DMS53 treated with DMSO at 0.1 percent for 48 hours (cell line): Measurements from ENCODE around the gene ANGPTL2.
"Not testable (repeated sequence)": the region's sequence is repeated elsewhere in the genome, so short reads cannot be mapped to it uniquely, and the experiment has no call there.

Experiments
- DNase-seq: peaks from one replicate; lab custom pipeline; 2025; ENCODE audit not compliant: unreplicated experiment; lab: John Stamatoyannopoulos, UW

Gene ANGPTL2, protein sequence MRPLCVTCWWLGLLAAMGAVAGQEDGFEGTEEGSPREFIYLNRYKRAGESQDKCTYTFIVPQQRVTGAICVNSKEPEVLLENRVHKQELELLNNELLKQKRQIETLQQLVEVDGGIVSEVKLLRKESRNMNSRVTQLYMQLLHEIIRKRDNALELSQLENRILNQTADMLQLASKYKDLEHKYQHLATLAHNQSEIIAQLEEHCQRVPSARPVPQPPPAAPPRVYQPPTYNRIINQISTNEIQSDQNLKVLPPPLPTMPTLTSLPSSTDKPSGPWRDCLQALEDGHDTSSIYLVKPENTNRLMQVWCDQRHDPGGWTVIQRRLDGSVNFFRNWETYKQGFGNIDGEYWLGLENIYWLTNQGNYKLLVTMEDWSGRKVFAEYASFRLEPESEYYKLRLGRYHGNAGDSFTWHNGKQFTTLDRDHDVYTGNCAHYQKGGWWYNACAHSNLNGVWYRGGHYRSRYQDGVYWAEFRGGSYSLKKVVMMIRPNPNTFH

DNA sequence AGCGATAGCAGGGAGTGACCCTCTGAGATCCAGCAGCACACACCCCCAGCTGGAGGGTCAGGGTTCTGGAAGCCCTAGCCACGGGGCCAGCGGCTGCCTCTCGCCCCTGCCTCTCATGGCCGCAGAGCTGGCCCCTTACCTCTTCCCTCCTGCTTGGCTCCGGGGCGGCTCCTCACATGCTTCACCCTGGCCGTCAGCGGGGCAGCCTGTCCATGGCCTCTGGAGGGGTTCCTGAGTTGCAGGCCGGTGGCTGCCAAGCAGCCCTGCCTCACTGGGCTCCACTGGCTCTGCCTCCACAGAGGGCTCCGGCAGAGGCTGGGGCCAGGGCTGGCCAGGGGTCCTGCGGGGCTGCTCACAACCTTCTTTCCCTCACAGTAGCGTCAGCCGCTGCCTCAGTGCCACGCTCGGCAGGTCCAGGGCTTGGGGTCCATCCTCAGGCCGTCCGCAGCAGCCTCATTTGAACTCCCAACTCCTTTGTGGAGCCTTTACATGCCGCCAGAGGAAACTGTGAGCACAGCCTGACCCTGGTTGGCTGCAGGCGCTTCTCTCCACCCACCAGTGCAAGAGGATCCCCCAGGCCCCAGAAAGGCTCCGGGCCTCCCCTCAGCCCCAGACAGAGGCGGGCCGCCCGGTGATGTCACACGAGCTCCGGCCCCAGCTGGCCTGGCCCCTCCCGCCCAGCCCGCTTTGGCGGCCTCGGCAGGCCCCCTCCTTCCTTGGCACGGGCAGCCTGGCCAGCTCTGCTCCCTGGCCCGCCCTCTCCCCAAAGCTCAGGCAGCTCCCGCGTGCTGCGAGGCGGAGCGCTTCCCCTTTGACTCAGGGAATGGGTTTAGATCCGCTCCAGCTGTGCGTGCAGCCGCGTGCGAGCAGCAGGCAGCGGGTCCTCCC lies at the start of gene ANGPTL2:
ANGPTL2 (minus strand) TSS at position 460 of the 888 bp plus-strand sequence. CDS start 13,904 bp downstream, outside the sequence.
- peak; percentile 14 for DNase-seq

DNA sequence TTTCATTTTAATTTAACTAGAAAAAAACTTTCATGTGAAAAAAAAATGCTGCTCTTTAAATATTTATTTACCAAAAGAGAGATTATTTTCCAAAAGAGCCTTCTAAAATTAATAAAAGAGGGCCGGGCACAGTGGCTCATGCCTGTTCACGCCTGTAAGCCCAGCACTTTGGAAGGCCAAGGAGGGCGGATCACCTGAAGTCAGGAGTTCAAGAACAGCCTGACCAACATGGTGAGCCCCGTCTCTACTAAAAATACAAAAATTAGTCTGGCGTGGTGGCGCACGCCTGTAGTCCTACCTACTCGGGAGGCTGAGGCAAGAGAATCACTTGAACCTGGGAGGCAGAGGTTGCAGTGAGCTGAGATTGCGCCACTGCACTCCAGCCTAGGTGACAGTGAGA lies 48.9 kb upstream of the ANGPTL2 start:
- DNase-seq: not testable (repeated sequence)

DNA sequence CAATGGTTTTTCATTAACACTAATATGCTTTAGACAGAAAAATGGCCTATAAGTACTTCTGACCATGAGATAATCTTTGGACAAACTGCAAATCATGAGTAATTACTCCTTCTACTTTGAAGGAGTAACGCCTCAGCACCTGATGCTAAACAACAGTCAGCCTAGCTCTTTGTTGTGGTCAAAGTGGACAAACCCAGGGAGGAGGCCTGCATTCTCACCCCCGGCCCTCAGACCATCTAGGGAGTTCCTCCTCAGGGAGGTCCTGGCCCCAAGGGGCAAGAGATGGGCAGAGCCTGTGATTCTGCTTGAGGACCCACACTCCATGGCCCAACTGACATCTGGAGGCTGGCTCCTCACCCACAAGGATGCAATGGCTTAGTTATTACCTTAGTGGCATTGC lies 48.2 kb upstream of the ANGPTL2 start:
- no peak for DNase-seq

GRCh38 chr9:127170103-127170502 lies 47.7 kb upstream of the ANGPTL2 start:
- no peak for DNase-seq

- no peak for DNase-seq
These were observed 47.1 kb upstream of the ANGPTL2 start for GRCh38 chr9:127169575-127169883.

- no peak for DNase-seq
These were observed 46.5 kb upstream of the ANGPTL2 start for GRCh38 chr9:127168756-127169574.

GRCh38 chr9:127167560-127168326 lies 45.3 kb upstream of the ANGPTL2 start:
- no peak for DNase-seq

- no peak for DNase-seq
These were observed 44.5 kb upstream of the ANGPTL2 start for GRCh38 chr9:127166651-127167524.

- no peak for DNase-seq
These were observed 43.7 kb upstream of the ANGPTL2 start for GRCh38 chr9:127166111-127166510.

- no peak for DNase-seq
These were observed 42.7 kb upstream of the ANGPTL2 start for GRCh38 chr9:127165116-127165515.

GRCh38 chr9:127163409-127163808 lies 41.0 kb upstream of the ANGPTL2 start:
- DNase-seq: no peak

- no peak for DNase-seq
These were observed 40.5 kb upstream of the ANGPTL2 start for GRCh38 chr9:127162864-127163365.

- no peak for DNase-seq
These were observed 39.8 kb upstream of the ANGPTL2 start for GRCh38 chr9:127162046-127162863.

- no peak for DNase-seq
These were observed 38.7 kb upstream of the ANGPTL2 start for GRCh38 chr9:127161081-127161624.

GRCh38 chr9:127159949-127160610 lies 37.6 kb upstream of the ANGPTL2 start:
- DNase-seq: no peak

DNA sequence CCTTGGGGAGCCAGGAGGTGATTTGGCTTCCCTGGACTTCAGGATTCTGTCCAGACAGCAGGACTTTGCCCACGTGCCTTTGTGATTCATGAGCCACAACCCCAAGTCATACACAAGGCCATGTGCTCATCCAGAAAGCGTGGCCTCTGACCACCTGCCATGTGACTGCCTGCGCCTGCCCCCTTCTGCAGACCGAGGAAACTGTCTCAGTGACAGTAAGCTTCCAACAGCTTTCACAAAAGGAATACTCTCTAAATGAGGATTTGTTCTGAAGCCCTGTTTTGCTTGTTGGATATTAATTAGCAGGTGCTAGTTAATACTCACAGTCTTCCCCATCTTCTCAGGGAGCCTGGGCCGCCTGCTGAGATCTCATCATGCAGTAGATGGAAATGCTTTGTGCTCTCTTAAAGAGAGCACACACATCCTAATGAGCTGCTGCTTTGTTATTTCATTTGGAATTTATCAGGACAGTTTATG lies 36.9 kb upstream of the ANGPTL2 start:
- DNase-seq: no peak

DNA sequence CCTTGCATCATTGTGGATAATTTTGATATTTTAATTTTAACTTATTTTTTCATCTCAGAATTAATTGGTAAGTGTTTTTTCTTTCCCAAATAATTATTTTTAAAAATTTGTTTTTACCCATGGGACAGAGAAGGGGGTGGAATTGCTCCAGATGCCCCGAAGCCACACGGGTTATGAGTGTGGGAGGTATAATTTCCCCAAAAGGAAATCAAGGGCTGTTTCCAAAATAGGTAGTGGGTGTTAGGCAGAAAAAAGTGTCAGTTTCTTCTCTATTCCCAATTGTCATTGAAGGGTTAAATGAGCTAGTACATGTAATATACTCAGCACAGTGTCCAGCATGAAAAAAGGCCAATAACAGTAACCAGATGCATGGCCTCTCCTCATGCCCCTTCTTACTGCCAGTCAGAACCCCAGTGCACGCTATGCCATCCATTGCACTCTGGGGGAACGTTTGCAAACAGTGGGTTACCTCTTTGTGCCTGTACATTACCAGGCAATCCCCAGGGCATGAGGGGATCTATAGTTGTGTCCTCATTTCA lies 36.4 kb upstream of the ANGPTL2 start:
- no peak for DNase-seq
